Neural progenitor cell (in vitro differentiated cells): ENCODE data around the gene SETD2. TPM values are rescaled to one million over a fixed set of nuclear protein-coding genes. Genes with fewer than 3 reads are reported as not detected.

Source experiments
- DNase-seq: peaks from one replicate; pipeline ENCODE4 v3.0.0-alpha.2; 2016; ENCODE audit warnings: low spot score
- H2AFZ ChIP-seq: fragments of 200-600 bp; sonication (generic); replicated peaks from 2 replicates; pipeline ENCODE4 v1.6.1; 2016; ENCODE audit warnings: antibody characterized with exemption
- H3F3A ChIP-seq: fragments of 200-600 bp; sonication (generic); 2 replicates; pipeline ENCODE4 v1.6.1; 2016; ENCODE audit warnings: antibody characterized with exemption, low read depth
- H3K27ac ChIP-seq: fragments of 200-600 bp; sonication (generic); 2 replicates; pipeline ENCODE4 v1.5.1; 2016; ENCODE audit warnings: mild to moderate bottlenecking
- H3K27me3 ChIP-seq: fragments of 200-600 bp; sonication (generic); 2 replicates; pipeline ENCODE4 v1.6.1; 2016; ENCODE audit warnings: mild to moderate bottlenecking, moderate library complexity
- H3K36me3 ChIP-seq: fragments of 200-600 bp; sonication (generic); 2 replicates; pipeline ENCODE4 v1.5.1; 2016
- H3K4me1 ChIP-seq: fragments of 200-600 bp; sonication (generic); 2 replicates; pipeline ENCODE4 v1.6.1; 2016; ENCODE audit warnings: mixed run types
- H3K4me2 ChIP-seq: fragments of 200-600 bp; sonication (generic); 2 replicates; pipeline ENCODE4 v1.6.1; 2016
- H3K4me3 ChIP-seq: fragments of 200-600 bp; sonication (generic); 2 replicates; pipeline ENCODE4 v1.5.1; 2016
- H3K79me2 ChIP-seq: fragments of 200-600 bp; sonication (generic); 2 replicates; pipeline ENCODE4 v1.6.1; 2016; ENCODE audit warnings: low read depth
- H3K9ac ChIP-seq: fragments of 200-600 bp; sonication (generic); 2 replicates; pipeline ENCODE4 v1.6.1; 2016
- H3K9me3 ChIP-seq: fragments of 200-600 bp; sonication (generic); 2 replicates; pipeline ENCODE4 v1.5.1; 2016; ENCODE audit warnings: low read depth
- H4K20me1 ChIP-seq: fragments of 200-600 bp; sonication (generic); 2 replicates; pipeline ENCODE4 v1.6.1; 2016; ENCODE audit warnings: low read depth
- H3K27ac Mint-ChIP-seq: 3 replicates; pipeline ENCODE4 v1.8.0; 2021; ENCODE audit warnings: mixed read lengths
- H3K27me3 Mint-ChIP-seq: 2 replicates; pipeline ENCODE4 v1.8.0; 2022; ENCODE audit warnings: low read depth, mild to moderate bottlenecking, inconsistent platforms, moderate library complexity, mixed read lengths; ENCODE audit not compliant: insufficient read depth
- H3K36me3 Mint-ChIP-seq: 3 replicates; pipeline ENCODE4 v1.8.0; 2021; ENCODE audit warnings: mixed read lengths
- H3K4me1 Mint-ChIP-seq: 3 replicates; pipeline ENCODE4 v1.8.0; 2021; ENCODE audit warnings: mixed read lengths
- H3K4me3 Mint-ChIP-seq: 3 replicates; pipeline ENCODE4 v1.8.0; 2021; ENCODE audit warnings: mild to moderate bottlenecking, moderate library complexity, mixed read lengths
- H3K9me3 Mint-ChIP-seq: 3 replicates; pipeline ENCODE4 v1.8.0; 2020; ENCODE audit warnings: mixed read lengths
- EZH2 ChIP-seq: fragments of 200-600 bp; sonication (generic); IDR thresholded peaks from 2 replicates; pipeline ENCODE4 v1.6.1; 2017; ENCODE audit warnings: antibody characterized with exemption, mild to moderate bottlenecking, moderate library complexity
- EZH2phosphoT487 ChIP-seq: fragments of 200-600 bp; sonication (generic); IDR thresholded peaks from 2 replicates; pipeline ENCODE4 v1.6.1; 2017; ENCODE audit warnings: antibody characterized with exemption
- total RNA-seq: library from RNA; depleted of rRNA; stranded (reverse); fragments of >200 nt; gene quantifications from 2 replicates; pipeline ENCODE4 v1.2.3, GENCODE V29; 2015; ENCODE audit warnings: low replicate concordance
- TF ChIP-seq, protein P1 (sequence below): fragments of 200-600 bp; sonication (generic); IDR thresholded peaks from 2 replicates; pipeline ENCODE4 v1.5.1; 2017; ENCODE audit warnings: antibody characterized with exemption, mild to moderate bottlenecking

Gene SETD2
- total RNA-seq, 1 donor from 2014 or later, result 46.0 TPM

GRCh38 chr3:47008234-47008796, 155.6 kb downstream of the SETD2 start:
- H3K4me1 ChIP-seq, result peaks cover 3% of the 10 kb centered on the region
- H4K20me1 ChIP-seq, result no peaks in the 10 kb centered on the region
- no peaks in the 10 kb centered on the region for H3K27me3 Mint-ChIP-seq
- no peak overlapping the region for H2AFZ ChIP-seq
- H3K4me3 Mint-ChIP-seq, result peak overlapping the region; percentile 64
- H3F3A ChIP-seq, result peaks cover 11% of the 10 kb centered on the region
- peaks cover 3% of the 10 kb centered on the region for H3K36me3 Mint-ChIP-seq
- H3K4me1 Mint-ChIP-seq, result peaks cover 4% of the 10 kb centered on the region
- no peaks in the 10 kb centered on the region for H3K9me3 ChIP-seq
- H3K9ac ChIP-seq, result no peak overlapping the region
- no peaks in the 10 kb centered on the region for H3K36me3 ChIP-seq
- DNase-seq, result no peak
- no peak overlapping the region for H3K27ac Mint-ChIP-seq
- peak overlapping the region; percentile 72 for H3K4me2 ChIP-seq
- H3K79me2 ChIP-seq, result no peaks in the 10 kb centered on the region
- no peaks in the 10 kb centered on the region for H3K27me3 ChIP-seq
- no peak overlapping the region for H3K27ac ChIP-seq
- no peaks in the 10 kb centered on the region for H3K9me3 Mint-ChIP-seq
- H3K4me3 ChIP-seq, result no peak overlapping the region
- TF ChIP-seq, protein P1, sequence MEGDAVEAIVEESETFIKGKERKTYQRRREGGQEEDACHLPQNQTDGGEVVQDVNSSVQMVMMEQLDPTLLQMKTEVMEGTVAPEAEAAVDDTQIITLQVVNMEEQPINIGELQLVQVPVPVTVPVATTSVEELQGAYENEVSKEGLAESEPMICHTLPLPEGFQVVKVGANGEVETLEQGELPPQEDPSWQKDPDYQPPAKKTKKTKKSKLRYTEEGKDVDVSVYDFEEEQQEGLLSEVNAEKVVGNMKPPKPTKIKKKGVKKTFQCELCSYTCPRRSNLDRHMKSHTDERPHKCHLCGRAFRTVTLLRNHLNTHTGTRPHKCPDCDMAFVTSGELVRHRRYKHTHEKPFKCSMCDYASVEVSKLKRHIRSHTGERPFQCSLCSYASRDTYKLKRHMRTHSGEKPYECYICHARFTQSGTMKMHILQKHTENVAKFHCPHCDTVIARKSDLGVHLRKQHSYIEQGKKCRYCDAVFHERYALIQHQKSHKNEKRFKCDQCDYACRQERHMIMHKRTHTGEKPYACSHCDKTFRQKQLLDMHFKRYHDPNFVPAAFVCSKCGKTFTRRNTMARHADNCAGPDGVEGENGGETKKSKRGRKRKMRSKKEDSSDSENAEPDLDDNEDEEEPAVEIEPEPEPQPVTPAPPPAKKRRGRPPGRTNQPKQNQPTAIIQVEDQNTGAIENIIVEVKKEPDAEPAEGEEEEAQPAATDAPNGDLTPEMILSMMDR, result no peak
- no peak for TF ChIP-seq EZH2phosphoT487
- no peak for TF ChIP-seq EZH2

GRCh38 chr3:47007482-47008233, 156.3 kb downstream of the SETD2 start:
- Mint-ChIP-seq H3K27ac (no peak overlapping the region), H3K27me3 (no peaks in the 10 kb centered on the region), H3K4me1 (peaks cover 4% of the 10 kb centered on the region), H3K4me3 (no peak overlapping the region), H3K9me3 (no peaks in the 10 kb centered on the region), H3K36me3 (peaks cover 3% of the 10 kb centered on the region)
- H3K4me3 ChIP-seq, result no peak overlapping the region
- TF ChIP-seq EZH2, result no peak
- no peak for TF ChIP-seq EZH2phosphoT487
- TF ChIP-seq, protein P1, result no peak
- no peak overlapping the region for H3K4me2 ChIP-seq
- peaks cover 3% of the 10 kb centered on the region for H3K4me1 ChIP-seq
- H3K27ac ChIP-seq, result no peak overlapping the region
- H3K79me2 ChIP-seq, result no peaks in the 10 kb centered on the region
- no peaks in the 10 kb centered on the region for H3K27me3 ChIP-seq
- no peak overlapping the region for H2AFZ ChIP-seq
- no peak for DNase-seq
- H3K9ac ChIP-seq, result no peak overlapping the region
- no peaks in the 10 kb centered on the region for H3K36me3 ChIP-seq
- H3K9me3 ChIP-seq, result no peaks in the 10 kb centered on the region
- H3F3A ChIP-seq, result peaks cover 11% of the 10 kb centered on the region
- H4K20me1 ChIP-seq, result no peaks in the 10 kb centered on the region

DNA sequence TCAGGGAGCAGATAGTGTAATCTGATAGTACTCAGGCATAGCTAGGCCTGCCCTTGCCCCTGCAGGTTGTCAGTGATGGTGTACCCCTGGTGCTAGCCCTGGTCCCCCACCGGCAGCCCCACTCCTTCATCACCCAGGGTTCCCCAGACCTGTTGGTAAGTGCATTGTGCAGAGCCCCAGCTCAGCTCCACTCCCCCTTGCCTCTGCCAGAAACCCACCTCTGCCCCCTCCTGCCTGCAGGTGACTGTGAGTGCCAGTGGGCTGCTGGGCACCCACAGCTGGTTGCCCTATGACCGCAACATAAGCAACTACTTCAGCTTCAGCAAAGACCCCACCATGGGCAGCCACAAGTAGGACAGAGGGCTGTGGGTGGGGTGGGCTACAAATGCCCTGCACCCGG, 156.9 kb downstream of the SETD2 start:
- H3K4me3 Mint-ChIP-seq, result no peak overlapping the region
- peaks cover 3% of the 10 kb centered on the region for H3K4me1 ChIP-seq

More for the DNA sequence above, 156.9 kb downstream of the SETD2 start:
- Mint-ChIP-seq H3K27me3 (no peaks in the 10 kb centered on the region), H3K27ac (no peak overlapping the region), H3K36me3 (peaks cover 3% of the 10 kb centered on the region), H3K4me1 (peaks cover 4% of the 10 kb centered on the region), H3K9me3 (no peaks in the 10 kb centered on the region)
- no peaks in the 10 kb centered on the region for H4K20me1 ChIP-seq
- H3K9me3 ChIP-seq, result no peaks in the 10 kb centered on the region
- no peak overlapping the region for H3K4me2 ChIP-seq
- peaks cover 11% of the 10 kb centered on the region for H3F3A ChIP-seq
- H3K4me3 ChIP-seq, result no peak overlapping the region
- no peaks in the 10 kb centered on the region for H3K27me3 ChIP-seq
- no peaks in the 10 kb centered on the region for H3K36me3 ChIP-seq
- no peak overlapping the region for H3K9ac ChIP-seq
- DNase-seq, result no peak
- TF ChIP-seq EZH2 (no peak), EZH2phosphoT487 (no peak)
- TF ChIP-seq, protein P1, result no peak
- no peaks in the 10 kb centered on the region for H3K79me2 ChIP-seq
- H3K27ac ChIP-seq, result no peak overlapping the region
- no peak overlapping the region for H2AFZ ChIP-seq
